ENCODE data around the gene PIK3R1.

PIK3R1 gene

DNA sequence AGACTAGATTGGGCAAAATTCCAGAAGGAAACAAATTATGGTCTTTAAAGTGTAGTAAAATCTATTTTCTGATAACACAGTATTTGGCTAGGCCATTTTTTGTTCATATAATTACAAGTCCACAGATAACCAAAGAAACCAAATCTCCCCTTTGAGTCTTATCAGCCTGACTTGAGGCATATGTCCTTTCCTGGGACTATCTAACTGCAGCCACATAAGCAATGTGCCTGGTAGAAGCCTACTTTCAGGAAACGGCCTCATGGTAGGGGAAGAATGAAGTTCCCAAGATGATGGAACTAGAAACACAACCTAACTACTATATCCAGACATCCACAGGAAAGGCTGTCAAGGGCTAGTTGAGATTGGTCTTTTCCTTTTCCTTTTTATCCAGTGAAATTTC, 130.0 kb downstream of the PIK3R1 start:
- Histone ChIP-seq H3K27me3 (replicated peaks; ENCODE audit: control insufficient read depth, insufficient read depth, low read length) (no peaks in the 10 kb centered on the region), H3K36me3 (ENCODE audit: control insufficient read depth, insufficient read depth, low read length, severe bottlenecking) (no peaks in the 10 kb centered on the region), H3K9ac (ENCODE audit: low read length) (no peak overlapping the region), H3K9me3 (ENCODE audit: control insufficient read depth, low read length) (no peaks in the 10 kb centered on the region), H3K4me1 (ENCODE audit: control insufficient read depth, insufficient read depth, low read length) (peaks cover 30% of the 10 kb centered on the region), H3K4me3 (ENCODE audit: low read length) (no peak overlapping the region)
- DNase-seq (ENCODE audit: low read depth), result no peak

DNA sequence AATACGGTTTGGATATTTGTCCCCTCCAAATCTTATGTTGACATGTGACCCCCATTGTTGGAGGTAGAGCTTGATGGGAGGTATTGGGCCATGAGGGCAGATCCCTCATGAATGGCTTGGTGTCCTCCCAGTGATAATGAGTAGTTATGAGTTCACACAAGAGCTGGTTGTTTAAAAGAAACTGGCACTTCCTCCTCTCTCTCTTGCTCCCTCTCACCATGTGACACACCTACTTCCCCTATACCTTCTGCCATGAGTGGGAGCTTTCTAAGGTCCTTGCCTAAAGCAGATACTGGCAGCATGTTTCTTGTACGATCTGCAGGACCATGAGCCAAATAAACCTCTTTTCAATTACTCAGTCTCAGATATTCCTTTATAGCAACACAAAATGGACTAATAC, 132.0 kb downstream of the PIK3R1 start:
- H3K4me1 ChIP-seq (ENCODE audit: control insufficient read depth, insufficient read depth, low read length), result peaks cover 27% of the 10 kb centered on the region

DNA sequence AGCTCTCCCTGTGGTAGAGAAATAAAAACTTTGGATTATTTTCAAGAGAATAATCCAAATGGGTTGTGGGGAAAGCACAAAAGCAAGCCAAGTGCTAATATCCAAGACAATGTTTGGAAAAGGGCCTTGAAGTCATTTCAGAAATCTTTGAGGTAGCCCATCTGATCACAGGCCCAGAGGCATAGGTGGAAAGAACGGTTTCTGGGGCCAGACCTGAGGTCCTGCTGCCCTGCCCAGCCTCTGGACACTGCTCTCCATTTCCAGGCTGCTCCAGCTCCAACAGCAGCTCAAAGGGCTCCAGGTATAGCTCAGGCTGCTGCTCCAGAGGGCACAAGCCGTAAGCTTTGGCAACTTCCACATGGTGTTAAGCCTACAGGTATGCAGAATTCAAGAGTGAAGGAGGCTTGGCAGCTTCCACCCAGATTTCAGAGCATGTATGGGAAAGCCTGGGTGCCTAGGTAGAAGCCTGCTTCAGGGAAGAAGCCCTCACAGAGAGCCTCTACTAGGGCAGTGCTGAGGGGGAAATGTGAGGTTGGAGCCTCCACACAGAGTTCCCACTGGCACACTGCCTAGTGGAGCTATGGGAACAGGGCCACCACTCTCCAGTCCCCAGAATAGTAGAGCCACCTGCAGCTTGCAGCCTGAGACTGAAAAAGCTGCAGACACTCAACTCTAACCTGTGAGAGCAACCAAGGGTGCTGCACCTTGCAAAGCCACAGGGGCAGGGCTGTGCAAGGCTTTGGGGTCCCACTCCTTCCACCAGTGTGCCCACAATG, 133.1 kb downstream of the PIK3R1 start:
- no peak for DNase-seq (ENCODE audit: low read depth)
- Histone ChIP-seq H3K27me3 (replicated peaks; ENCODE audit: control insufficient read depth, insufficient read depth, low read length) (no peaks in the 10 kb centered on the region), H3K9me3 (ENCODE audit: control insufficient read depth, low read length) (no peaks in the 10 kb centered on the region), H3K36me3 (ENCODE audit: control insufficient read depth, insufficient read depth, low read length, severe bottlenecking) (no peaks in the 10 kb centered on the region), H3K4me3 (ENCODE audit: low read length) (no peak overlapping the region), H3K4me1 (ENCODE audit: control insufficient read depth, insufficient read depth, low read length) (peaks cover 18% of the 10 kb centered on the region), H3K9ac (ENCODE audit: low read length) (no peak overlapping the region)

More for the DNA sequence above, 132.0 kb downstream of the PIK3R1 start:
- Histone ChIP-seq H3K9ac (ENCODE audit: low read length) (no peak overlapping the region), H3K27me3 (replicated peaks; ENCODE audit: control insufficient read depth, insufficient read depth, low read length) (no peaks in the 10 kb centered on the region), H3K9me3 (ENCODE audit: control insufficient read depth, low read length) (no peaks in the 10 kb centered on the region), H3K36me3 (ENCODE audit: control insufficient read depth, insufficient read depth, low read length, severe bottlenecking) (no peaks in the 10 kb centered on the region), H3K4me3 (ENCODE audit: low read length) (no peak overlapping the region)
- DNase-seq (ENCODE audit: low read depth), result no peak

DNA sequence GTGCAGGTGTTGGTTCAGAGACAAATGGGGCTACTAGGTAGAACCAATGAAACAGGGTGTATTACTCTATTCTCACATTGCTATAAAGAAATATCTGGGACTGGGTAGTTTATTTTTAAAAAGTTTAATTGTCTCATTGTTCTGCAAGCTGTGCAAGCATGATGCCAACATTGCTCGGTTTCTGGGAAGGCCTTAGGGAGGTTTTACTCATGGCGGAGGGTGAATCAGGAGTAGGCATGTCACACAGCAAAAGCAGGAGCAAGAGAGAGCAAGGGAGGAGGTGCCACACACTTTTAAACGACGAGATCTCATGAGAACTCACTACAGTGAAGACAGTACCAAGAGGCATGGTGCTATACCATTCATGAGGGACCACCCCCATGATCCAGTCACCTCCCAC, 134.6 kb downstream of the PIK3R1 start:
- H3K9me3 ChIP-seq (ENCODE audit: control insufficient read depth, low read length), result no peaks in the 10 kb centered on the region
- no peak overlapping the region for H3K9ac ChIP-seq (ENCODE audit: low read length)
- H3K4me1 ChIP-seq (ENCODE audit: control insufficient read depth, insufficient read depth, low read length), result peaks cover 3% of the 10 kb centered on the region
- DNase-seq (ENCODE audit: low read depth), result no peak
- no peak overlapping the region for H3K4me3 ChIP-seq (ENCODE audit: low read length)
- H3K27me3 ChIP-seq (replicated peaks; ENCODE audit: control insufficient read depth, insufficient read depth, low read length), result no peaks in the 10 kb centered on the region
- no peaks in the 10 kb centered on the region for H3K36me3 ChIP-seq (ENCODE audit: control insufficient read depth, insufficient read depth, low read length, severe bottlenecking)

Measured in adipocyte (in vitro differentiated cells).